ENCODE measurements around the gene DCTN2. TPM values are rescaled to one million over a fixed set of nuclear protein-coding genes. Genes with fewer than 3 reads are reported as not detected.
A peak's percentile ranks its signal among the peaks of the same experiment; 100 is the strongest.
"Not testable (repeated sequence)": the region's sequence is repeated elsewhere in the genome, so short reads cannot be mapped to it uniquely, and the experiment has no call there.

The DCTN2 gene
- total RNA-seq, 1 donor from 2014 or later: 104 TPM

- intact Hi-C loops (cut with DNase I): no loop called here
- no peak for DNase-seq (ENCODE audit: low spot score)
- ATAC-seq: no peak
Measured at GRCh38 chr12:57511588-57512325, 35.2 kb downstream of the DCTN2 start.

GRCh38 chr12:57511161-57511560 is 35.8 kb downstream of the DCTN2 start:
- intact Hi-C loops (cut with DNase I): no loop called here
- ATAC-seq (no peak), DNase-seq (ENCODE audit: low spot score) (no peak)

GRCh38 chr12:57507796-57508195 is 39.2 kb downstream of the DCTN2 start:
- intact Hi-C loops (cut with DNase I); DNase-seq (ENCODE audit: low spot score); ATAC-seq: not testable (repeated sequence)

- ATAC-seq; intact Hi-C loops (cut with DNase I); DNase-seq (ENCODE audit: low spot score): not testable (repeated sequence)
Measured at GRCh38 chr12:57506541-57506940, 40.5 kb downstream of the DCTN2 start.

GRCh38 chr12:57502311-57502969 is 44.6 kb downstream of the DCTN2 start:
- DNase-seq (ENCODE audit: low spot score); ATAC-seq; intact Hi-C loops (cut with DNase I): not testable (repeated sequence)

- DNase-seq (ENCODE audit: low spot score) (no peak), ATAC-seq (no peak)
- intact Hi-C loops (cut with DNase I): no loop called here
Measured at GRCh38 chr12:57500213-57500612, 46.8 kb downstream of the DCTN2 start.

GRCh38 chr12:57498571-57498970 is 48.4 kb downstream of the DCTN2 start:
- DNase-seq (ENCODE audit: low spot score): no peak
- no peak for ATAC-seq
- intact Hi-C loops (cut with DNase I): no loop called here

GRCh38 chr12:57498132-57498502 is 48.9 kb downstream of the DCTN2 start:
- no peak for DNase-seq (ENCODE audit: low spot score)
- intact Hi-C loops (cut with DNase I): no loop called here
- no peak for ATAC-seq

- intact Hi-C loops (cut with DNase I): no loop called here
- no peak for DNase-seq (ENCODE audit: low spot score)
- no peak for ATAC-seq
Measured at GRCh38 chr12:57497223-57498131, 49.5 kb downstream of the DCTN2 start.

- DNase-seq (ENCODE audit: low spot score) (no peak), ATAC-seq (no peak)
- intact Hi-C loops (cut with DNase I): no loop called here
Measured at GRCh38 chr12:57496822-57497221, 50.2 kb downstream of the DCTN2 start.

- intact Hi-C loops (cut with DNase I); DNase-seq (ENCODE audit: low spot score); ATAC-seq: not testable (repeated sequence)
Measured at GRCh38 chr12:57495051-57495701, 51.8 kb downstream of the DCTN2 start.

- intact Hi-C loops (cut with DNase I): no loop called here
- DNase-seq (ENCODE audit: low spot score) (no peak), ATAC-seq (no peak)
Measured at GRCh38 chr12:57491393-57492280, 55.4 kb downstream of the DCTN2 start.

- ATAC-seq (no peak), DNase-seq (ENCODE audit: low spot score) (no peak)
- intact Hi-C loops (cut with DNase I): no loop called here
Measured at GRCh38 chr12:57490126-57490525, 56.9 kb downstream of the DCTN2 start.

GRCh38 chr12:57489157-57489641 is 57.8 kb downstream of the DCTN2 start:
- DNase-seq (ENCODE audit: low spot score) (no peak), ATAC-seq (no peak)

GRCh38 chr12:57488402-57489156 is 58.4 kb downstream of the DCTN2 start:
- intact Hi-C loops (cut with DNase I): no loop called here
- DNase-seq (ENCODE audit: low spot score) (no peak), ATAC-seq (no peak)

More at GRCh38 chr12:57489157-57489641, 57.8 kb downstream of the DCTN2 start:
- intact Hi-C loops (cut with DNase I): no loop called here

- intact Hi-C loops (cut with DNase I): loop anchor here (2.0 kb wide), 1 partner anchor 65 kb away; no protein-coding TSS in a partner anchor
- DNase-seq (ENCODE audit: low spot score) (peak; percentile 94), ATAC-seq (peak; percentile 99)
Measured at GRCh38 chr12:57487597-57488401, 59.2 kb downstream of the DCTN2 start, which contains the start of gene MARS1. Gene MARS1, plus strand, starts transcription at chr12:57488068. Its CDS starts 23 bp downstream, at chr12:57488091.
